Measurements from ENCODE around the gene NUDT4B.
"Not testable (repeated sequence)": the region's sequence is repeated elsewhere in the genome, so short reads cannot be mapped to it uniquely, and the experiment has no call there.

The NUDT4B gene

DNA sequence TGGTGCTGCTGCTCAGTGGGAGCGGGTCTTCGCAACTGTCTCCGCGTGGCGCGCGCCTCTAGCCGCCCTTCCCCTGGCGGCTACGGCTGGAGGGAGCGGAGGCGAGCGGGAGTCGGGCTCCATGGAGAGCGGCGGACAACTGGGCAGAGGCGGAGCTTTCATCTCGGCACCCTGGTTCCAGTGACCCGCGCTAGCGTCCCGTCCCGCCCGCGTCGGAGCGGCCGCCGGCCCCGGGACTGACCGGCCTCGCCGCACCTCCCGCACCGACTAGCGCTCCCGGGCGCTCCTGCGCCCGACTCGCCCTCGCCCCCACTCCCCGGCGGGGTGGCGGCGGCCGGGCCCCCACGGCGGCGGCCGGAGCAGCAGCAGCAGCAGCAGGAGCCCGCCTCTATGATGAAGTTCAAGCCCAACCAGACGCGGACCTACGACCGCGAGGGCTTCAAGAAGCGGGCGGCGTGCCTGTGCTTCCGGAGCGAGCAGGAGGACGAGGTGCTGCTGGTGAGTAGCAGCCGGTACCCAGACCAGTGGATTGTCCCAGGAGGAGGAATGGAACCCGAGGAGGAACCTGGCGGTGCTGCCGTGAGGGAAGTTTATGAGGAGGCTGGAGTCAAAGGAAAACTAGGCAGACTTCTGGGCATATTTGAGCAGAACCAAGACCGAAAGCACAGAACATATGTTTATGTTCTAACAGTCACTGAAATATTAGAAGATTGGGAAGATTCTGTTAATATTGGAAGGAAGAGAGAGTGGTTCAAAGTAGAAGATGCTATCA, at the start of gene NUDT4B:
Gene NUDT4B (plus strand): TSS at position 212 of the 772 bp plus-strand sequence. CDS start 179 bp downstream, at position 391.
- DNase-seq (ENCODE audit: low read depth in 2 of 2) = not testable (repeated sequence)

DNA sequence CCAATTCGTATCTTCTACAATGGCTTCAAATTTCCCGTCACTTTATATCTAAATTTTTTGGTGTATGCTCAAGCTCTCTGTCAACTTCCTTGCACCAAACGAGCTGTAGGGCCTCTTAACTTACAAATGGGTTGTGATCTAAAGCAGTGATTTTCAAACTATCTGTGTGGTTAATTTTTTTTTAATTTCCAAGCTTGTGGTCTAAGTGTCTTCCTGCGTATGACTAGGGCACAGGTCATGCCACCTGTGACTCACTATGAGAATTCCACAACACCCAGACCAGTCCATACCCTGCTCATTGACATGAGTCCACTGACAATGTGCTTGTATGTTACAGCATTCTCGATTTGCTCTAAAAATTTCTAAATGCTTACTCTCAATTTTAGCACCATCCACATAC, 49.2 kb upstream of the NUDT4B start:
- not testable (repeated sequence) for DNase-seq (ENCODE audit: low read depth in 2 of 2)

DNA sequence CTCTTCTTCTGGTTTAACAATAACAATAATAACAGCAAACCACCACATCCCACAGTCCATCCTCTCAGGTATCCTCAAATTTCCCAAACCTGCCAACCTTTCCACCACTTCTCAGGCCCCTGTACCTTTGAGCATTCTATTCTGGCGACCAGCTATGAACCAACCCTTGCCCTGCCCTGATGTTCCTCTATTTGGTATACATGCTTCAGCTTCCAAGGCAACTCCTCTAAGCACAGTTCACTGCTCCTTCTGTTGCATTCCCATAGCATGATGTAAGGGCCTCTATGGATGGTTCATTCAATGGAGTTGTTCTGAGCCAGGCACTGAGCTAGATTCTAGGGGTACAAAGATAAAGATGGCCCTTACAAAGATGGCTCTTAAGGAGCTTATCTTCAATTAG, 46.3 kb upstream of the NUDT4B start:
- DNase-seq (ENCODE audit: low read depth in 2 of 2) = not testable (repeated sequence)

DNA sequence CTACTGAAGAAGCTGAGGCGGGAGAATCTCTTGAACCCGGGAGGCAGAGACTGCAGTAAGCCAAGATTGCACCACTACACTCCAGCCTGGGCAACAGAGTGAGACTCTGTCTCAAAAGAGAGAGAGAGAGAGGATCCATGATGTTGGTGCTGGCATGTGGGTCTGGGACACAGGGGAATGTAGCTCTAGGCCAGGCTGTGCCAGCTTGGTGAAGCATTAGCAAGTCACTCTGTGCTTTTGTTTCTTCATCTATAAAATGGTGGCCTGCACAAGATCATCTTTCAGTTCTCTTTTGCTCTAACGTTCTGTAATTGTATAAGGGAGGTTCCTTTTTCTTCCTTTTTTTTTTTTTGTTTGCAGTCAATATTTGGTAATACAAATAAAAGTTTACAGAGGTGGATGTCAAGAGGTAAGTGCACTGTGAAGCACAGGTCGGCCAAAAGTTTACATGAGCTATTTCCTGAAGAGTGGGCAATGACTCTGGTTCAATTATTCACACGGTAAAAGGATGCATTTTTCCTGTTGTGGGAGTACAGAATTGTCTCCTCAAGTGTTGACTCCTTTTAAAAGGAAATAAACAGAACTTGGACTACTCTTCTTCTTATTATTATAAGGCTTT, 44.5 kb upstream of the NUDT4B start:
- not testable (repeated sequence) for DNase-seq (ENCODE audit: low read depth in 2 of 2)

DNA sequence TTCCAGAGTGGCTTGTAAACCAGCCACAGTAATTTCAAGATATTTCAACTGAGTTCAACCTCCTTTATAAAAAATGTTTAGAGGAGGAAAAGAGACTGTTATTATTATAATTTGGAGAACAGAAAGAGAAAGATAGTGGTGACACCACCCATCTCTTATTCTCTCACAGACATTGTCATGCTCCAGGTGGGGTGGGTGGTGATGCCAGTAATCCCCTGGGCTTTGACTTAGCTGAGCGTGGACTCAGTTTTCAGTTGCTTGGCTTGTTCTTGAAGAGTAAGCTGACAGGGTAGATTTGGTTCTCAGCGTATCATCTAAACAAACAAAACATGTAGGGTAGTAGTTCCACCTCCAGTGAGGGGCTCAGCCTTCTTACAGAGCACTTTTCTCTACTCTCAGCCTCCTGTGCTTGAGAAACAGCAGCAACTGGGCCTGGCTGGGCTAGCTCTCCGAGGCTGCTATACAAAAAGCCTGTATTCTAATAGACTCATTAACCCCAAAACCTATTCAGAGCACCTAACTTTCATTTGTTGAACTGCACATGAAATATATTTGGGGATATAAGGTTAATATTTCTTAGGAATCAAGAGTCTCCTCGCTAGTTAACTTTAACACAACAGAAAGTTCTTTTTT, 43.1 kb upstream of the NUDT4B start:
- DNase-seq (ENCODE audit: low read depth in 2 of 2) = not testable (repeated sequence)

DNA sequence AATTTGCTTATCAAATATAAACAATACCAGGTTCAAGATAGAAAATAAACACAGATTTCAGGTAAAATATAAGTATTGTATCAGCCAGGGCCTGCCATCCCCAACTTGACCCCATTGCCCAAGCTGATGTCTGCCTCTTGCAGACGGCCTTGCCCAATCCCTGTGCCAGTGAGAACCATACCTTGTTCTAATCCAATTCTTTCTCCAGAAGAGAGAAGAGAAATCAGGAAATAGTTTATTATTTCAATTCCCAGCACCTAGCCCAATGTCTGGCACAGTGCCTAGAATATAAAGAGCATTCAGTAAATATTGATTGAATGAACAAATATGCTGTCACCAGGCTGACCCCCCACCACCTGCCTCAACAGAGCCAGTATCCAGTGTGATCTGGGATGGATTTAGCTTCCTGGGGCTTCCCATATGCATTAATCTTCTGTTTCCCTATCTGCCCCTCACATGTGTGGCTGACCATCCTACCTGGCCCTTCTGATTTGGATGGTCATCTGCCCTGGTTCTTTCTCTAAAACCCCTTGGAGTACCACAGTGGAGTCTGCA, 39.7 kb upstream of the NUDT4B start:
- DNase-seq (ENCODE audit: low read depth in 2 of 2) = not testable (repeated sequence)

DNA sequence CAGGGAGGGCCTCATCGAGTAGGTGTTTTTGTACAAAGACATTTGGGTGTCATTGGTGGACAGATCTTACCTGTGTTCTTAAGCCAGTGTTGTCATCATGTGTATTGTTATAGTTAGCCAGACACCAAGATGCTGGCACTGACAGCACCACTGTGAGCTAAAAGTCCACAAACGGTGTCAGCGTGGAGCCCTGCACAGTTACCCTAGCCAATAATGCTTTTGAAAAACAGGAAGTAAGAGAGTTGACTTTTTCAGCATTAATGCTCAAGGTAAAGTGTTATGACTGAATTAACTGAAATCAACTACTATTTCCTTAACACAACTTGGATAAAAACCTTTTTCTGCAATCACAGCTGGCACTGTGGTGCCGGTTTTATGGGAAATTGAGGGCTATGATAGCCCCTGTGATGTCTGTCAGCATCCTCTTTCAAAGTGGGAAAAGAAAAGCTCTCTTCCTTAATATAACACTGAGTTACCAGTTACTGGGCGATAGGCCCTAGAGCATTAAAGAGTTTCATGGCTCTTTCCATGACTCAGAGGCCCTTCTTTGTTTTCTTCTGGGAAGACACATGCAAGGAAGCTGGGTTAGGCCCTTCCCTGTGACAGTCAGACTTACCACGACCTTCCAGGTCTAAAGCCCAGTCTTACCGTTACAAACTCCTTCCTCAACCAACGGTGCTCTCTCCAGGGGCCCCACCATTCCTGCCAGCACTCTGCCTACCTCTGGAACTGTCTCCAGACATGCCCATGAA, 37.6 kb upstream of the NUDT4B start:
- DNase-seq (ENCODE audit: low read depth in 2 of 2) = not testable (repeated sequence)

DNA sequence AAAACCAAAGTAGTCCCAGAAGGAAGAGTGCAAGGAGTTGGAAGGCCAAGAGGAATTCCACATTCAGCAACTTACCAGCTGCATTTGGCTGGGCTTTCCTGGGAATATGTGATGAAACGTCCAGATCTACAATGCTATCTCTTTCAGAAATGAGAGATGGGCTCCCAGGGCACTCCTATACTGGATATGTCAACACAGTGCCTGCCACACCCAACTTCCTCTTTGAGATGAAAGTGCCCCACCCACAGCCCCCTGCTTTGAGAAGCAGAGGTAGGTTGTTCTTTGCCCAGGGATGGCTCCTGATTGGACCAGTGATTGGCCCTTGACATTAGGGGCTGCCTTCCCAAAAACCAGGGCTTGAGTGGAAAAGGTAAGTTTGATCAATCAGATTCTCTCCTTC, 36.2 kb upstream of the NUDT4B start:
- DNase-seq (ENCODE audit: low read depth in 2 of 2) = not testable (repeated sequence)

DNA sequence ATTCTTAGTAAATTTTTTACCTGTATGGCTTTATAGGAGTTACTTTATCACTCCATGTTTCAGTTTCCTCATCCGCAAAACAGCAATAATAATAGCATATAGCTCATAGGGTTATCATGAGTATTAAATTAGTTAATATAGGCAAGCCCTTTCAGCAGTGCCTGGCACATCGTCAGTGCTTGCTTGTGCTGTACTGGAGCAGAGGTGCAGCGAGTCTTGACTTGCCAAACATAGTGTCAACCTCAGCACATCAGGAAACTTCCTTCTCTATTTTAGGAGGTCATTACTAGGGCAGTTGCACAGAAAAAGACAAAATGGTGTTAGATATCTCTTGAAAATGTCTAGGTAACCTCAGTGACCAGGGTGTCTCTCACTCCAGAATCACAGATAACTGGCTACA, 33.1 kb upstream of the NUDT4B start:
- not testable (repeated sequence) for DNase-seq (ENCODE audit: low read depth in 2 of 2)

DNA sequence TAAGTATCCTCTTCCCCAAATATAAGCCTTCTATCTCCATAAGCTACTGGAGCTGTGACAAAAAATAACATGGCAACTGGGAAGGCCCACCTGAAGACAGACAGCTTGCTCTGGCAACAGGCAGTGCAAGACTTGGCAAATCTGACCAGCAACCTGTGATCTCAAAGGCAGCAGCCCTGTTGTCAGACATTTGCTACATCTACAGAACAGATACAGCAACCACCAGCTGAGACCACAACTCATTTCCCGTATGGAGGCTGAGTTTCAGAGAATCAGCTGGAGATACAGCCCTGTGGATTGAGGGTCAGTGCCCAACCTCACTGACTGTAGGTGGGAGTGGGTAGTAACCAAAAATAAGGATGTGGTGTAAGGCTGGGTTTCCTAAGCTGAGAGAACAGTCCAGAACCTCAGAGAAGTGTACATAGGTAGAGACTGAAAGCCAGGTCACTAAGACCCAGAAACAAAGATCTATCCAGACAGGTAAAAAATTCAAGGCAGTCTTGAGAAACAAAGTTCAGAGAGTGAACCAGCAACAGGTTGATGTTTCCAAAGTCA, 31.5 kb upstream of the NUDT4B start:
- not testable (repeated sequence) for DNase-seq (ENCODE audit: low read depth in 2 of 2)

DNA sequence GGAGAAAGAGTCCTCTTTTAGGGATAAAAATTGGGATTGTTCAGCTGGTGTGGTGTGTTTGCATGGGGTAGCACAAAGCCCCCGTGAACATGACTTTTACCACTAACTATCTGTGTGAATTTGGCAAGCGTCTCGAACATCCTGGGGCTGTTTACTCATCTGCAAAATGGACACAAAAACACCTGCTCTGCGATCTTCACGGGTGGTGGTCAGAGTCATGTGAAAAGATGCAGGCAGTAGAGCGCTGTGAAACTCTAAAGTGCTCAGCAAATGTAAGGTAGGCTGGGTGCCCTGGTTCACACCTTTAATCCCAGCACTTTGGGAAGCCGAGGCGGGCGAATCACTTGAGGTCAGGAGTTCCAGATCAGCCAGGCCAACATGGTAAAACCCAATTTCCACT, 27.7 kb upstream of the NUDT4B start:
- not testable (repeated sequence) for DNase-seq (ENCODE audit: low read depth in 2 of 2)

DNA sequence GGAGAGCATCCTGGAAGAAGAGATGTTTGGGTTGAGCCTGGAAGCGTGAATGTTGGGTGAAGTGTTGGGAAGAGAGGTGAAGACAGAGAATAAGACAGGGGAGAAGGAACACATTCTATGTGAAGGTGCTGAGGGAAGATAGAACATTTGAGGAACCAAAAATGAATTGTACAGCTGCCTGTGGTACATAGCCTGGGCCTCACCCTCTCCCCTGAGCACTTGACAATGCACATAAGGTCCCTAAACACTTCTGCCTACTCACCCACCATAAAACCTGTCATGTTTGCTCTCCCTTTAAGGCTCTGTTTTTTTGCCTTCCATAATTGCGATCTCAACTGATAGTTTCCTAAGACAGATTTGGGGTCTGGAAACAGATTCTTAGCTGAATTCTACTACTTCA, 25.8 kb upstream of the NUDT4B start:
- not testable (repeated sequence) for DNase-seq (ENCODE audit: low read depth in 2 of 2)

DNA sequence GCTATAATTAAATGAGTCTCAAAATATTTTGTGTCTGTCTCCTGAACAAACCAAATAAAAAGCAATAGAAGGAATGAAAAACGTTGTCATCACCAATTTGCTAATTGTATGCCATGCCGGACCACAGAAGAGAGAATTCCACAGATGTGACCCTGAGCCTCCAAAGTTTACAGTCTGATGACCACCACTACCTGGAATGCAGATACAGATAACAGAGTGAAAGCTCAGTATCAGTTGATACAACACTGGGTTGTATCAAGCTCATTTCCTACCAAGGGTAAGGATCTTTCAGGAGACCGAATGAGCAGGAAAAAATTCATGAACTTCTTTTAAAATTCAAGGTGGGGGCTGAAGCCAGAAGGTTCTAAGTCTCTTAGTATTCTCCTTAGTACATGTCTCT, 25.1 kb upstream of the NUDT4B start:
- DNase-seq (ENCODE audit: low read depth in 2 of 2) = not testable (repeated sequence)

DNA sequence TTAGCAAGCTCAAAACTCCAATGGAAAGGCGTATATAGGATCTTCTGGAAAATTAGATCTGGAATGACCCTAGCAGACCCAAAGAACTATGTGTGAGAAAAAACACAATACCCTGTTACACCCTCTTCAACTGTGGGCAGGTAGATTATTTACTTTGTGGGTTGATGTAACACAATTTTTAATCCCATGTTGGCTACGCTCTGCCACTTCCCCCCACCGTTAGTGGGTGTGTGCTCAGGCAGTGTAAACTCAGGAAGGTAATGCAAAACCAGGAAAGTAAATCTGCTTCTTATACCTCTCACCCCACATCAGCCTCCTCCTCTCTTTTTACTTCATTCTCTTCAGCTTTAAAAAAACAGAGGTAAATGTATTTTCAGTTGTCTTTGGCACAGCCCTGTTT, 23.7 kb upstream of the NUDT4B start:
- not testable (repeated sequence) for DNase-seq (ENCODE audit: low read depth in 2 of 2)

DNA sequence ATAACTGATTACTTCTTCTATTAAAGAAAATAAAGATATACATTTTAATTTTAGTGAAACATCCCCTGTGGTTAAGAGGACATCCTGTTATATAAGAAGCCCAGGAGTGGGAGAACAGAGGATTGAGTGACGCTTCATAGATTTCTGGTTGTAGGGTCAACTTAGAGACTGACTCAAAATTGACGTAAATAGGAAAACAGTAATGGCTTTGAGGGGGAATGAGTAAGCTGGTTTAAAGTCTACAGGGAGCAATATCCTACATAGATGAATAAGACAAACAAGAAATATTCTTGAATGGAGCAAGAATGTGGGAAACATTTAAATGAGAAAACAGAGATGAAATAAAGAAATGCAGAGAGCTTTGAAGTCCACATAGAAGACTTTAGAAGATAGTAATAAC, 20.7 kb upstream of the NUDT4B start:
- not testable (repeated sequence) for DNase-seq (ENCODE audit: low read depth in 2 of 2)

DNA sequence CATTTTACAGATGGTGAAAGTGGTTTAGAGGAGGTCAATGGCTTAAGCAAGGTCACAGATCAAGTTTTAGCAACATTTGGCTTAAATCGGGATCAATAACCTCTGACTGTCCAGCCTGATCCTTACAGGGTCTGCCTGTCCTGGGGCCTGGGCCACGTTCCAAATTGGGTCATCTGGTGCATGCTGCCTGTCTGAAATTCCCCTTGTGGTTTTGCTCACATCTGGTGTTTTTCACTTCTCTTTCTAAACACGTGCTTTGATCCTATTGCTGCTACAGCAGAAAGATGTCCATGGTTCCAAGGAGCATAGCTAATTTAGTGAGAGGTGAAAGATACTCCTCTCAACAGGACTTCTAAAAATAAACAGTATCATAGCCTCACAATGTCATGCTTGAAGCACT, 19.4 kb upstream of the NUDT4B start:
- DNase-seq (ENCODE audit: low read depth in 2 of 2) = not testable (repeated sequence)

DNA sequence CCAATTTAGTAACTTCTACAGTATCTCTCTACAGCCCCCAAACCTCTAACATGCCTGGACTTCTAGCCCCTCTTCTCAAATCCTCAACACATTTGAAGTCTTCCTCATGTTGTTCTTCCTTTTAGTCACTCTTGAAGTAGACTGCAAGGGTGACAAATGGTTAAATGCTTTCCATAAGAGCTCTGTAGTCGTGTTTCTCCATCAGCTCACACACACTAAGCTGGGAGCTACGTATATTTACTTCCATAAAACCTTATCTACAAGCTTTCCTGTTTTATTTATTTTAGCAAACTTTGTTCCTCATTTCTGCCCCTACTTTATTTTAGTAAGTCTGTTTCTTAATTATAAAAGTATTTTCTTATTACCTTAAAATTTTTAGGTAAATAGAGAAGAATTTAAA, 19.0 kb upstream of the NUDT4B start:
- not testable (repeated sequence) for DNase-seq (ENCODE audit: low read depth in 2 of 2)

DNA sequence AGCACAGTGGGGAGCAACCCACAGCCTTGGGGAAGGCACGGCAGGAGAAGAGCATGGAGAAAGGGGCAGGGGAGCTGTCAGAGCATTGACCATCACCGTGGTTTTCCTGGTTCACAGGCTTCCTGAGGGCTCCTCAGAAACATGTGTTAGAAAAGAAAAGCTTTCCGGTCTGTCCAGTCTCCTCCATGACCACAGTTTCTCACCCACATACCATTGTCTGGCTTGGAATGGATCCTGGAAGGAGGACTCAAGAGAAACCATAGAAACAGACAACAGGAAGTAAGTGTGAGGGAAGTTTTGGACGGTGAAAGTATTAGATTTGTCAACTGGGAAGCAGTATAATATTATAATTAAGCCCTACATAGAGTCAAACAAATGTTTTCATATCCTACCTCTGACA, 16.3 kb upstream of the NUDT4B start:
- not testable (repeated sequence) for DNase-seq (ENCODE audit: low read depth in 2 of 2)

DNA sequence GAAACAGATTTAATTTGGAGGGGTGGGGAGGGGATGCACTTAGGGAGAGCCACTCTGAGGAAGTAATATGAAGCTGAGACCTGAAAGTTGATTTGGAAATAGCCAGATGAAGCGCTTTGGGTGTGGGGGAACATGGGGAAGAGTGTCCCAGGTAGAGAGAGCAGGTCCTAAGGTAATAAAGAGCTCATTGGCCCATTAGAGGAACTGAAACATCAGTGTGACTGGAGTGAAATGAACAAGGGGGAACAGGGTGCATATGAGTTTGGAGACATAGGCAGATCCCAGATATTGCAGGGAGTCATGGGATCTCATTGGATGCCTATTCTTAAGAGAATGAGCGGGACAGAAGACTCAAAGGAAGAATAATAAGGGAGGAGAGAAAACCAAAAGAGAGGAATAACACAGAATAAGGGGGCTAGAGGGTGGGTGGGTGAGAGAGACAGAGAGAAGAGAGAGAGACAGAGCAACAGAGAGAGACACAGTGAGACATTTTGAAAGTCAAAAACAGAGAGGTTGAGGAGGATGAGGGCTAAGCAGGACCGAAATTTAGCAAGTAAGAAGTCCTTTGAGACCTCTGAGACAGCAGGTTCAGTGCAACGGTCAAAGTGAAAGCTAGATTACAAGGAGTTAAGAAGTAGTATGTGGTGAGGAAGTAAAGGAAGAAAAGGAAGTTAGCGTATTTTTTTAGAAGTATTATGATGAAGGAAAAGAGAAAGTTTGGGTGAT, 14.8 kb upstream of the NUDT4B start:
- not testable (repeated sequence) for DNase-seq (ENCODE audit: low read depth in 2 of 2)

DNA sequence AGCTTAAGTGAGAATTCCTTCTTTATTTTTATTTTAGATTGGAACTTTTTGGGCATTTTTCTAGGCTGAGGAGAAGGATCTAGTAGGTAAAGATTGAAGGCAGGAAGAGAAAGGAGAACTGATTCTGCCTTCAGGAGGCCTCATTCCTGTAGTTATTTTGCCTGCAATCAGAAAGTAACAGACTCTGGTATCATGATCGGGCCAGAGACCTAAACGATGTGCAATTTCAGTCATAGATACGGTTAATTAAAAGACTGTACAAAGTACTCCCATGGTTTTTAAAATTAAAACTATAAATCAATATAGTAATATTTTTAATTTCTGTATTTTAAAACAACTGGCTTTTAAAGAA, 14.3 kb upstream of the NUDT4B start:
- DNase-seq (ENCODE audit: low read depth in 2 of 2) = not testable (repeated sequence)

DNA sequence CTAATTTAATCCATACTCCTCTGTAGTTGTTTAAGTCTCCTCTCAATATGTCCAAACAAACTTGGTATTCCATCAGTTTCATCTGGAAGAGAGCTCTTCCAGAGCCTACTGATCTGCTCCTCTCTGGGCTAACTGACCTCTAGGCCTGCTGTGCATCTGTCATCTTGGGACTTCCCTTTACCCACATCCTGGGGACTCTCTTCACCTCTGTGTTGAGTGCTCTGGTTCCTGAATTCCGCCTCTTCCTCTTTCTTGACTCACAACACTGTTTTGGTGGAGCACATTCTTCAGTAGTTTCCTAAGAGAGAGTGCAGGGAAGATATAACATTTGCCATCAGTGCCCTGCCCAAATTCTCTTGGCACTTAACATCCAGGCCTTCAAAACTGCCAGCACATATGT, 13.0 kb upstream of the NUDT4B start:
- not testable (repeated sequence) for DNase-seq (ENCODE audit: low read depth in 2 of 2)
